ENCODE data around the gene DEPP1. TPM values are rescaled to one million over a fixed set of nuclear protein-coding genes. Genes with fewer than 3 reads are reported as not detected.

Gene DEPP1
- total and polyA plus RNA-seq, 7 donors = 16.0 to 294 (median 53.7) TPM

DNA sequence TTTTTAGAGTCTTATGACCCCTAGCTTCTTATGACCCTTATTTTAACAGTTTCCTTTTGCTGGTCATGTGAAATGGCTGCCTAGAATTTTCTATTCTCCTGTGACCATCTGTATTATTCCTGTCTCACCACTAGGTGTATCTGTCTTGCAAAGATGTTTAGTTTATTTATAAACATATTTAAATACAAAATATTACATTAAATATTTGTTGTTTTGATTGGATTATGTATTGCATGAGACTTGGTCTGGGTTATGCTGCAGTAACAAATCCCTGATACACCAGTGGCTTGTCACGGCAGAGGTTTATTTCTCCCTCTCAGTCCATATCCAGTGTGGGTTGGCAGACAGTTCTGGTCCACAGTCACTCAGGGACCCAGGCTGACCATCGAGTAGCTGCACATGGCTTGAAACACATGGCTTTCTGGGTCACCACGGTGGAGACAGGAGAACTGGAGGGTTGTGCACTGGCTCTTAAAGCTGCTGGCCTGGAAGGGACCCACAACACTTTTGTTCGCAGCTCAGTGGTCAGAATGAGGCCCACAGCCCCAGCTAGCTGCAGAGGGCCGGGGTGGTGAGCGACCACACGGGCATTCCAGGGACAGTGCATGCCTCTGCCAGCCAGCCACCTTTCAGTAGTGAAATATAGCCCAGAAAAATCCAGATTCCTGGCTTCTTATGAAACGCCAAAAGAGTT is 11.6 kb downstream of the DEPP1 start:
- Histone ChIP-seq H3K4me1 (peaks cover 0 to 52% (median 17%) of the 10 kb centered on the region in 4 donors), H3K4me3 (no peak overlapping the region), H3K27ac (peak overlapping the region; percentile 38 to 93 (median 74)), H3K27me3 (no peaks in the 10 kb centered on the region), H3K36me3 (peaks cover 0 to 23% (median 6%) of the 10 kb centered on the region in 4 donors), H3K9me3 (no peaks in the 10 kb centered on the region)
- TF ChIP-seq, protein P1, sequence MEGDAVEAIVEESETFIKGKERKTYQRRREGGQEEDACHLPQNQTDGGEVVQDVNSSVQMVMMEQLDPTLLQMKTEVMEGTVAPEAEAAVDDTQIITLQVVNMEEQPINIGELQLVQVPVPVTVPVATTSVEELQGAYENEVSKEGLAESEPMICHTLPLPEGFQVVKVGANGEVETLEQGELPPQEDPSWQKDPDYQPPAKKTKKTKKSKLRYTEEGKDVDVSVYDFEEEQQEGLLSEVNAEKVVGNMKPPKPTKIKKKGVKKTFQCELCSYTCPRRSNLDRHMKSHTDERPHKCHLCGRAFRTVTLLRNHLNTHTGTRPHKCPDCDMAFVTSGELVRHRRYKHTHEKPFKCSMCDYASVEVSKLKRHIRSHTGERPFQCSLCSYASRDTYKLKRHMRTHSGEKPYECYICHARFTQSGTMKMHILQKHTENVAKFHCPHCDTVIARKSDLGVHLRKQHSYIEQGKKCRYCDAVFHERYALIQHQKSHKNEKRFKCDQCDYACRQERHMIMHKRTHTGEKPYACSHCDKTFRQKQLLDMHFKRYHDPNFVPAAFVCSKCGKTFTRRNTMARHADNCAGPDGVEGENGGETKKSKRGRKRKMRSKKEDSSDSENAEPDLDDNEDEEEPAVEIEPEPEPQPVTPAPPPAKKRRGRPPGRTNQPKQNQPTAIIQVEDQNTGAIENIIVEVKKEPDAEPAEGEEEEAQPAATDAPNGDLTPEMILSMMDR (IDR thresholded peaks at IDR 0.05) = no peak
- TF ChIP-seq EP300 (IDR thresholded peaks at IDR 0.05) = no peak
- no peak for TF ChIP-seq POLR2AphosphoS5 (IDR thresholded peaks at IDR 0.05)
- TF ChIP-seq POLR2A (IDR thresholded peaks at IDR 0.05) = no peak
- intact Hi-C loops (cut with DNase I) = no loop called here
- no peak for DNase-seq
- WGBS, 2 donors = 91 to 95% methylated on average over 8 of the region's 8 CpGs

DNA sequence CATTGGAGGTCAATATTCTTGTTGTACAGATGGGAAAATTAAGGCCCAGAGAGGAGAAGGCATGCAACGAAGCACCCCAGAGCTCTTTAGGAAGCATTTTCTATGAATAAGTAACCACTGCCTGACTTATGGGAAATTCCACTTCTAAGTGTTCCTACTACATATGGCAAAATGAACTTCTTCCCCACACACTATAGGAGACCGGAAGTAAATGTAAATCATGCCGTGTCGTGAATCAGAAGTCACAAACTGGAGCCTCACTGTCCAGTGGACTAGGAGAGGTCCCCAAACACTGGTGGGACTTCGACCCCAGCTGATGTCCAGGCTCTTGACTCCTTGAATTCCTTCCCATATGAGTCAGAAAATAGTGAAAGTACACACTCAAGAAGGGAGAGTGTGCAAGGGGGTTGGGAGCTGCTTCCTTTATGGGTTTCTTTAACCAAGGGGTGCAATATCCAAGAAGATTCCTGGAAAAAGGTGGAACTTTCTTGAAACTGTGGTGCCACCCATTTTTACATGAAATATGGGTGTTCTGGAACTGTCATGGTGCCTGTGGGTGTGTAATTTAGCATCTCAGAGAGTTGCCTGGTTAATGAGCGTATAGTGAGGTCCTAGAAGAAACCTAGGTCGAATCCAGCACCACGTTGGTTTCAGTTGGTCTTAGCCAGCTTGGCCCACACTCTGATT is 12.3 kb downstream of the DEPP1 start:
- Histone ChIP-seq H3K9me3 (no peaks in the 10 kb centered on the region), H3K27ac (peak overlapping the region; percentile 35 to 93 (median 90)), H3K27me3 (no peaks in the 10 kb centered on the region), H3K4me1 (peaks cover 0 to 57% (median 17%) of the 10 kb centered on the region in 4 donors), H3K36me3 (peaks cover 0 to 16% (median 2%) of the 10 kb centered on the region in 4 donors), H3K4me3 (no peak overlapping the region)
- TF ChIP-seq, protein P1 (IDR thresholded peaks at IDR 0.05) = no peak
- TF ChIP-seq POLR2A (IDR thresholded peaks at IDR 0.05) (no peak), EP300 (IDR thresholded peaks at IDR 0.05) (no peak), POLR2AphosphoS5 (IDR thresholded peaks at IDR 0.05) (no peak)
- intact Hi-C loops (cut with DNase I) = no loop called here
- WGBS, 2 donors = 67 to 77% methylated on average over 8 of the region's 8 CpGs
- DNase-seq = no peak

DNA sequence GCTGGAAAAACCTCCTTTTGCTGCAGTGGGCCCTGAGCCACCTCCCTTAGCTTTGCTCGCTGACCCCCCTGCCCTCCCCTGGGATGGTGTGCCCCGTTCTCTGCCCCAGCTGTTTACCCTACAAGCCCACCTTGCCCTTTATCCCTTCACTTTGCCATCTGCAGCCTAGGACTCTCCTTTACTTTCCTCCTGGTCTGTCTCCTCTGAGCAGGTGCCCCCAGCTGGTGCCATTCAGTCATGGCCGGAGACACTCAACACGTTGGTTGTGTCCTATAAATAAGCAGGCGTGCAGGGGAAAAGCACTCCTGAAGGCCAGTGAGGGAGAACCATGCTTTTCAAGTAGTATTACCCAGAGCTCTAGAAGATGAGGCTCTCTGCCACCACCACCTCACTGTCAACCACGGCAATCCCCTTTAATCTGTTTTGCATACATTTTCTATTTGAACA is 12.9 kb downstream of the DEPP1 start:
- Histone ChIP-seq H3K27ac (peak overlapping the region; percentile 35 to 93 (median 90)), H3K36me3 (peaks cover 0 to 10% (median 2%) of the 10 kb centered on the region in 4 donors), H3K9me3 (no peaks in the 10 kb centered on the region), H3K4me3 (no peak overlapping the region), H3K4me1 (peaks cover 0 to 59% (median 20%) of the 10 kb centered on the region in 4 donors), H3K27me3 (no peaks in the 10 kb centered on the region)
- no peak for DNase-seq
- intact Hi-C loops (cut with DNase I) = no loop called here
- WGBS, 2 donors = 74 to 87% methylated on average over 6 of the region's 6 CpGs
- no peak for TF ChIP-seq POLR2A (IDR thresholded peaks at IDR 0.05)
- no peak for TF ChIP-seq EP300 (IDR thresholded peaks at IDR 0.05)
- no peak for TF ChIP-seq POLR2AphosphoS5 (IDR thresholded peaks at IDR 0.05)
- TF ChIP-seq, protein P1 (IDR thresholded peaks at IDR 0.05) = no peak

DNA sequence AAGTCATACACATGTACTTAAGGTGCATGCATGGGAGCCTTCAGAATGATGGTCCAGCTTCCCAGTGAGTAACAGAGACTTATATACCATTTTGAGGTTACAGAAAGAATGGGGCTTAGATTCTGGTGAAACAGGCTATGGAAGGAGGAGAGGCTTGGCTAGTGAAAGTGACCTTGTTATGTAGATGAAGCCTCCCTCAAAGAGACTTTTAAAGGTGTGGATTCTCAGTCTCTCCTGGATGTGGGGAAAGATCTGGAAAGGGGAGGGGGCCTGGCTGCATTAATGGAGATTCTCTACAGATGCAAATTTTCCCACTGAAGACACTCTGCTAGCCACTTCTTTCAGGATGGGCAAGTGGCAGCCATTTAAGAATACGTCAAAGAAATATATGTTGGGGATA is 13.5 kb downstream of the DEPP1 start:
- TF ChIP-seq, protein P1 (IDR thresholded peaks at IDR 0.05) = no peak
- no peak for TF ChIP-seq POLR2A (IDR thresholded peaks at IDR 0.05)
- TF ChIP-seq EP300 (IDR thresholded peaks at IDR 0.05) = no peak
- TF ChIP-seq POLR2AphosphoS5 (IDR thresholded peaks at IDR 0.05) = no peak
- Histone ChIP-seq H3K36me3 (peaks cover 0 to 4% (median 2%) of the 10 kb centered on the region in 4 donors), H3K4me3 (no peak overlapping the region), H3K27ac (peak overlapping the region; percentile 35 to 93 (median 90)), H3K4me1 (peaks cover 0 to 65% (median 25%) of the 10 kb centered on the region in 4 donors), H3K27me3 (no peaks in the 10 kb centered on the region), H3K9me3 (no peaks in the 10 kb centered on the region)
- intact Hi-C loops (cut with DNase I) = no loop called here
- DNase-seq = no peak
- WGBS, 2 donors = 91 to 94% methylated on average over 1 of the region's 1 CpG
